ENCODE data around the gene COMT.

Gene COMT

GRCh38 chr22:19963863-19964642, 22.5 kb downstream of the COMT start:
- no peak for ATAC-seq
- Mint-ChIP-seq H3K4me1 (peaks cover 14% of the 10 kb centered on the region), H3K9me3 (no peaks in the 10 kb centered on the region), H3K27me3 (no peaks in the 10 kb centered on the region), H3K36me3 (ENCODE audit: low read depth) (peaks cover 10% of the 10 kb centered on the region), H3K4me3 (no peak overlapping the region), H3K27ac (no peak overlapping the region)
- no peak for DNase-seq

GRCh38 chr22:19964701-19965386, 23.3 kb downstream of the COMT start:
- H3K9me3 Mint-ChIP-seq = no peaks in the 10 kb centered on the region
- peaks cover 10% of the 10 kb centered on the region for H3K36me3 Mint-ChIP-seq (ENCODE audit: low read depth)
- DNase-seq = no peak
- H3K4me1 Mint-ChIP-seq = peaks cover 14% of the 10 kb centered on the region
- H3K27me3 Mint-ChIP-seq = no peaks in the 10 kb centered on the region
- no peak overlapping the region for H3K27ac Mint-ChIP-seq
- no peak overlapping the region for H3K4me3 Mint-ChIP-seq
- no peak for ATAC-seq

GRCh38 chr22:19965771-19966709, 24.5 kb downstream of the COMT start:
- Mint-ChIP-seq H3K4me1 (peaks cover 10% of the 10 kb centered on the region), H3K27me3 (no peaks in the 10 kb centered on the region), H3K4me3 (no peak overlapping the region), H3K36me3 (ENCODE audit: low read depth) (peaks cover 10% of the 10 kb centered on the region), H3K27ac (no peak overlapping the region), H3K9me3 (no peaks in the 10 kb centered on the region)
- DNase-seq (no peak), ATAC-seq (no peak)

GRCh38 chr22:19966908-19967750, 25.6 kb downstream of the COMT start:
- Mint-ChIP-seq H3K27me3 (no peaks in the 10 kb centered on the region), H3K4me1 (peaks cover 10% of the 10 kb centered on the region), H3K27ac (no peak overlapping the region), H3K4me3 (no peak overlapping the region), H3K9me3 (no peaks in the 10 kb centered on the region), H3K36me3 (ENCODE audit: low read depth) (peaks cover 10% of the 10 kb centered on the region)
- DNase-seq (no peak), ATAC-seq (no peak)

GRCh38 chr22:19967850-19968449, 26.4 kb downstream of the COMT start:
- ATAC-seq (no peak), DNase-seq (no peak)
- Mint-ChIP-seq H3K4me1 (peaks cover 8% of the 10 kb centered on the region), H3K4me3 (no peak overlapping the region), H3K9me3 (no peaks in the 10 kb centered on the region), H3K27ac (no peak overlapping the region), H3K27me3 (no peaks in the 10 kb centered on the region), H3K36me3 (ENCODE audit: low read depth) (peaks cover 10% of the 10 kb centered on the region)

- no peak overlapping the region for H3K27ac Mint-ChIP-seq
- H3K36me3 Mint-ChIP-seq (ENCODE audit: low read depth) = peaks cover 10% of the 10 kb centered on the region
- ATAC-seq (no peak), DNase-seq (no peak)
- no peaks in the 10 kb centered on the region for H3K27me3 Mint-ChIP-seq
- H3K4me1 Mint-ChIP-seq = peaks cover 5% of the 10 kb centered on the region
- no peak overlapping the region for H3K4me3 Mint-ChIP-seq
- no peaks in the 10 kb centered on the region for H3K9me3 Mint-ChIP-seq
Observed at GRCh38 chr22:19968450-19968891, 26.9 kb downstream of the COMT start.

- Mint-ChIP-seq H3K27me3 (no peaks in the 10 kb centered on the region), H3K27ac (no peak overlapping the region), H3K4me3 (no peak overlapping the region), H3K9me3 (no peaks in the 10 kb centered on the region), H3K36me3 (ENCODE audit: low read depth) (peaks cover 10% of the 10 kb centered on the region), H3K4me1 (peaks cover 5% of the 10 kb centered on the region)
- no peak for DNase-seq
- no peak for ATAC-seq
Observed at GRCh38 chr22:19969141-19969928, 27.8 kb downstream of the COMT start.

GRCh38 chr22:19970031-19970478, 28.5 kb downstream of the COMT start:
- no peak overlapping the region for H3K4me3 Mint-ChIP-seq
- no peak for DNase-seq
- peaks cover 8% of the 10 kb centered on the region for H3K4me1 Mint-ChIP-seq
- no peak for ATAC-seq
- no peaks in the 10 kb centered on the region for H3K9me3 Mint-ChIP-seq
- H3K36me3 Mint-ChIP-seq (ENCODE audit: low read depth) = peaks cover 6% of the 10 kb centered on the region
- H3K27me3 Mint-ChIP-seq = no peaks in the 10 kb centered on the region
- no peak overlapping the region for H3K27ac Mint-ChIP-seq

- Mint-ChIP-seq H3K4me3 (no peak overlapping the region), H3K36me3 (ENCODE audit: low read depth) (peaks cover 6% of the 10 kb centered on the region), H3K27me3 (no peaks in the 10 kb centered on the region), H3K27ac (no peak overlapping the region), H3K4me1 (peaks cover 13% of the 10 kb centered on the region), H3K9me3 (no peaks in the 10 kb centered on the region)
- DNase-seq (peak; percentile 83), ATAC-seq (peak; percentile 64)
Observed at GRCh38 chr22:19970479-19971275, 29.1 kb downstream of the COMT start.

- Mint-ChIP-seq H3K4me3 (no peak overlapping the region), H3K27me3 (no peaks in the 10 kb centered on the region), H3K36me3 (ENCODE audit: low read depth) (peaks cover 6% of the 10 kb centered on the region), H3K27ac (no peak overlapping the region), H3K9me3 (no peaks in the 10 kb centered on the region), H3K4me1 (peaks cover 13% of the 10 kb centered on the region)
- DNase-seq (no peak), ATAC-seq (peak; percentile 3)
Observed at GRCh38 chr22:19971276-19972124, 29.9 kb downstream of the COMT start.

- H3K36me3 Mint-ChIP-seq (ENCODE audit: low read depth) = peaks cover 3% of the 10 kb centered on the region
- no peaks in the 10 kb centered on the region for H3K9me3 Mint-ChIP-seq
- no peak overlapping the region for H3K27ac Mint-ChIP-seq
- ATAC-seq (no peak), DNase-seq (no peak)
- no peaks in the 10 kb centered on the region for H3K27me3 Mint-ChIP-seq
- H3K4me3 Mint-ChIP-seq = no peak overlapping the region
- peaks cover 13% of the 10 kb centered on the region for H3K4me1 Mint-ChIP-seq
Observed at GRCh38 chr22:19972251-19972650, 30.7 kb downstream of the COMT start.

All from activated naive CD8-positive, alpha-beta T cell treated with anti-CD3 and anti-CD28 coated beads, Interleukin-2, amount 50 U/mL, for 24 hours (primary cell).